CD4-positive, alpha-beta T cell treated with Interleukin-12 subunit alpha and Interleukin-12 subunit beta, for 1 hour (primary cell): ENCODE results near the gene PIGR.

Experiments used
- DNase-seq: peaks from one replicate; pipeline ENCODE4 v3.0.0-alpha.2; 2020

PIGR gene

GRCh38 chr1:206885341-206886060 lies 60.8 kb downstream of the PIGR start:
- DNase-seq = no peak

GRCh38 chr1:206883876-206884275 lies 62.4 kb downstream of the PIGR start:
- DNase-seq = no peak

GRCh38 chr1:206883160-206883559 lies 63.1 kb downstream of the PIGR start:
- no peak for DNase-seq

DNA sequence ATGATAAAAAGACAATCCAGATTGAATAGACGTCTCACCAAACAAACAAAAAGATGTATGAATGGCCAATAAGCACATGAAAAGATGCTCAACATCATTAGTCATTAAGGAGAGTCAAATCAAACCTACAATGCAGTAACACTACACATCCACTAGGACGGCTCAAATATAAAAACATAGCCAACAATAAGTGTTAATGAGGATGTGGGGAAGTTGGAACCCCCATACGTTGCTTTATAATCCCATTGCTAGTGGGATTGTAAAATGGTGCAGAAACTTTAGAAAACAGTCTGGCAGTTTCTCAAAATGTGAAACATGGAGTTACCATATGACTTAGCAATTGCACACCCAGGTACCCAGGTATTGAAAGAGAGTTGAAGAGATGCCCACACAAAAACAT lies 63.7 kb downstream of the PIGR start:
- no peak for DNase-seq

- no peak for DNase-seq
Observed at GRCh38 chr1:206880314-206880713, 66.0 kb downstream of the PIGR start.
